Activated CD4-positive, alpha-beta memory T cell treated with anti-CD3 and anti-CD28 coated beads, Interleukin-2, amount 10 ng/mL, durations not matched to agents 7 days and 5 days (primary cell): Measurements from ENCODE around the gene SRRM2. TPM values are rescaled to one million over a fixed set of nuclear protein-coding genes. Genes with fewer than 3 reads are reported as not detected.

Experiments used
- CTCF ChIA-PET: fragments of 350-600 bp; sonication (Branson Sonifier 250); formaldehyde crosslinking; loops from one replicate; lab custom pipeline; 2021; ENCODE audit warnings: antibody characterized with exemption, inconsistent platforms; lab: Charles Lee
- POLR2A ChIA-PET: fragments of 350-600 bp; sonication (Branson Sonifier 250); formaldehyde crosslinking; loops from one replicate; lab custom pipeline; 2021; ENCODE audit warnings: antibody characterized with exemption; lab: Charles Lee
- DNase-seq: peaks from one replicate; pipeline ENCODE4 v3.0.0-alpha.2; 2020
- H3K27ac Mint-ChIP-seq: one replicate; pipeline ENCODE4 v1.8.0; 2021; ENCODE audit warnings: mild to moderate bottlenecking, mixed read lengths
- H3K27me3 Mint-ChIP-seq: one replicate; pipeline ENCODE4 v1.8.0; 2021; ENCODE audit warnings: mixed read lengths
- H3K36me3 Mint-ChIP-seq: one replicate; pipeline ENCODE4 v1.8.0; 2021; ENCODE audit warnings: low read depth, mixed read lengths
- H3K4me1 Mint-ChIP-seq: one replicate; pipeline ENCODE4 v1.8.0; 2021; ENCODE audit warnings: mixed read lengths
- H3K4me3 Mint-ChIP-seq: one replicate; pipeline ENCODE4 v1.8.0; 2021; ENCODE audit warnings: mild to moderate bottlenecking, mixed read lengths
- H3K9me3 Mint-ChIP-seq: one replicate; pipeline ENCODE4 v1.8.0; 2021; ENCODE audit warnings: mixed read lengths
- total RNA-seq, 2 experiments: library from RNA; stranded (reverse); gene quantifications; one replicate each; pipeline ENCODE4 v1.2.3, GENCODE V29; 2021

Gene SRRM2
- total RNA-seq, 2 experiments from 2014 or later: 520 to 539 TPM

DNA sequence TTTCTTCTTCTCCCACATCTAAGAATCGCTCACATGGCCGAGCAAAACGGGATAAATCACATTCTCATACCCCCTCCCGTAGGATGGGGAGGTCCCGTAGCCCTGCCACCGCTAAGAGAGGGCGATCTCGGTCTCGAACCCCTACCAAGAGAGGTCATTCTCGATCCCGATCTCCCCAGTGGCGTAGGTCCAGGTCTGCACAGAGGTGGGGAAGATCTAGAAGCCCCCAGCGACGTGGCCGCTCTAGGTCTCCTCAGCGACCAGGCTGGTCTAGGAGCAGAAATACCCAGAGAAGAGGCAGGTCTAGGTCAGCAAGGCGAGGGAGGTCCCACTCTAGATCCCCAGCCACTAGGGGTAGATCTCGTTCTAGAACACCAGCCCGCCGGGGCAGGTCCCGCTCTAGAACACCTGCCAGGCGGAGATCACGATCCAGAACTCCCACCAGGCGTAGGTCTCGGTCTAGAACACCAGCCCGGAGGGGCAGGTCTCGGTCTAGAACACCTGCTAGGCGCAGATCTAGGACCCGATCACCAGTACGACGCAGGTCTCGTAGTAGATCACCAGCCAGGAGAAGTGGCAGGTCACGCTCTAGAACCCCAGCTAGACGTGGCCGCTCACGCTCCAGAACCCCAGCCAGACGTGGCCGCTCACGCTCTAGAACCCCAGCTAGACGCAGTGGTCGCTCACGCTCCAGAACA, 9.6 kb downstream of the SRRM2 start:
- Mint-ChIP-seq H3K4me3 (no peak overlapping the region), H3K36me3 (peaks cover 100% of the 10 kb centered on the region), H3K9me3 (no peaks in the 10 kb centered on the region), H3K27me3 (no peaks in the 10 kb centered on the region), H3K27ac (no peak overlapping the region), H3K4me1 (peaks cover 20% of the 10 kb centered on the region)
- no peak for DNase-seq
- POLR2A ChIA-PET: interaction anchor here (1.8 to 4.8 kb wide), 2 partner anchors 9 to 14 kb away, joined by 9 to 30 read pairs; partner anchors contain the start of gene SRRM2
- CTCF ChIA-PET: no interaction called here

DNA sequence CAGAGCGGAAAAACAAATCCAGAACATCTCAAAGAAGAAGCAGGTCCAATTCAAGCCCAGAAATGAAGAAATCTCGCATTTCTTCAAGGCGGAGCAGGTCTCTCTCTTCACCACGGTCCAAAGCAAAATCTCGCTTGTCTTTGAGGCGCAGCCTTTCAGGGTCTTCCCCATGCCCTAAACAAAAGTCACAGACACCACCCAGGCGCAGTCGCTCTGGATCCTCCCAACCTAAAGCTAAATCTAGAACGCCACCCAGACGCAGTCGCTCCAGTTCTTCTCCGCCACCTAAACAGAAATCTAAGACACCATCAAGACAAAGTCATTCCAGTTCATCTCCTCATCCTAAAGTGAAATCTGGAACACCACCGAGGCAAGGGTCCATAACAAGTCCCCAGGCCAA, 10.3 kb downstream of the SRRM2 start:
- H3K4me3 Mint-ChIP-seq: no peak overlapping the region
- no peak overlapping the region for H3K27ac Mint-ChIP-seq
- DNase-seq: no peak
- peaks cover 99% of the 10 kb centered on the region for H3K36me3 Mint-ChIP-seq
- ChIA-PET POLR2A (interaction anchor here (1.7 to 4.8 kb wide), 3 partner anchors 10 to 15 kb away, joined by 4 to 30 read pairs (median 9); partner anchors contain the start of gene SRRM2), CTCF (no interaction called here)
- peaks cover 16% of the 10 kb centered on the region for H3K4me1 Mint-ChIP-seq
- no peaks in the 10 kb centered on the region for H3K9me3 Mint-ChIP-seq
- no peaks in the 10 kb centered on the region for H3K27me3 Mint-ChIP-seq

DNA sequence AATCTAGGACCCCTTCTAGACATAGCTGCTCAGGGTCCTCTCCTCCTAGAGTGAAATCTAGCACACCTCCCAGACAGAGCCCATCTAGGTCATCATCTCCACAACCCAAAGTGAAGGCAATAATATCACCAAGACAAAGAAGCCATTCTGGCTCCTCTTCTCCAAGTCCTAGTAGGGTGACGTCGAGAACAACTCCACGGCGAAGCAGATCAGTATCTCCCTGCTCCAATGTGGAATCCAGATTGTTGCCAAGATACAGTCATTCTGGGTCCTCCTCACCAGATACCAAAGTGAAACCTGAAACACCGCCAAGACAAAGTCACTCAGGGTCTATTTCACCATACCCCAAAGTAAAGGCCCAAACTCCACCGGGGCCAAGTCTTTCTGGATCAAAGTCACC, 10.7 kb downstream of the SRRM2 start:
- Mint-ChIP-seq H3K27ac (no peak overlapping the region), H3K36me3 (peaks cover 99% of the 10 kb centered on the region), H3K4me3 (no peak overlapping the region), H3K27me3 (no peaks in the 10 kb centered on the region), H3K4me1 (peaks cover 14% of the 10 kb centered on the region), H3K9me3 (no peaks in the 10 kb centered on the region)
- POLR2A ChIA-PET: interaction anchor here (1.7 to 4.8 kb wide), 3 partner anchors 10 to 15 kb away, joined by 4 to 30 read pairs (median 9); partner anchors contain the start of gene SRRM2
- DNase-seq: no peak
- CTCF ChIA-PET: no interaction called here

DNA sequence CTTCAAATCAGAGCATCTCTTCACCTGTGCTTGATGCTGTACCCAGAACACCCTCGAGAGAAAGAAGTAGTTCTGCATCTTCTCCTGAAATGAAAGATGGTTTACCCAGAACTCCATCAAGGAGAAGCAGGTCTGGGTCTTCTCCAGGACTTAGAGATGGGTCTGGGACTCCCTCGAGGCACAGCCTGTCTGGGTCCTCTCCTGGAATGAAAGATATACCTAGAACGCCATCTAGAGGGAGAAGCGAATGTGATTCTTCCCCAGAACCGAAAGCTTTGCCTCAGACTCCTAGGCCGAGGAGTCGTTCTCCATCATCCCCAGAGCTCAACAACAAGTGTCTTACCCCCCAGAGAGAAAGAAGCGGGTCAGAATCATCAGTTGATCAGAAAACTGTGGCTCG, 12.3 kb downstream of the SRRM2 start:
- Mint-ChIP-seq H3K36me3 (peaks cover 98% of the 10 kb centered on the region), H3K27ac (no peak overlapping the region), H3K4me1 (peaks cover 12% of the 10 kb centered on the region), H3K4me3 (no peak overlapping the region), H3K9me3 (no peaks in the 10 kb centered on the region), H3K27me3 (no peaks in the 10 kb centered on the region)
- ChIA-PET POLR2A (interaction anchor here (1.3 to 4.8 kb wide), 4 partner anchors 9 to 103 kb away, joined by 3 to 30 read pairs (median 4); partner anchors contain the start of gene SRRM2), CTCF (interaction anchor here (0.7 kb wide), 1 partner anchor 123 kb away, joined by 3 read pairs; no protein-coding TSS in a partner anchor)
- DNase-seq: no peak

DNA sequence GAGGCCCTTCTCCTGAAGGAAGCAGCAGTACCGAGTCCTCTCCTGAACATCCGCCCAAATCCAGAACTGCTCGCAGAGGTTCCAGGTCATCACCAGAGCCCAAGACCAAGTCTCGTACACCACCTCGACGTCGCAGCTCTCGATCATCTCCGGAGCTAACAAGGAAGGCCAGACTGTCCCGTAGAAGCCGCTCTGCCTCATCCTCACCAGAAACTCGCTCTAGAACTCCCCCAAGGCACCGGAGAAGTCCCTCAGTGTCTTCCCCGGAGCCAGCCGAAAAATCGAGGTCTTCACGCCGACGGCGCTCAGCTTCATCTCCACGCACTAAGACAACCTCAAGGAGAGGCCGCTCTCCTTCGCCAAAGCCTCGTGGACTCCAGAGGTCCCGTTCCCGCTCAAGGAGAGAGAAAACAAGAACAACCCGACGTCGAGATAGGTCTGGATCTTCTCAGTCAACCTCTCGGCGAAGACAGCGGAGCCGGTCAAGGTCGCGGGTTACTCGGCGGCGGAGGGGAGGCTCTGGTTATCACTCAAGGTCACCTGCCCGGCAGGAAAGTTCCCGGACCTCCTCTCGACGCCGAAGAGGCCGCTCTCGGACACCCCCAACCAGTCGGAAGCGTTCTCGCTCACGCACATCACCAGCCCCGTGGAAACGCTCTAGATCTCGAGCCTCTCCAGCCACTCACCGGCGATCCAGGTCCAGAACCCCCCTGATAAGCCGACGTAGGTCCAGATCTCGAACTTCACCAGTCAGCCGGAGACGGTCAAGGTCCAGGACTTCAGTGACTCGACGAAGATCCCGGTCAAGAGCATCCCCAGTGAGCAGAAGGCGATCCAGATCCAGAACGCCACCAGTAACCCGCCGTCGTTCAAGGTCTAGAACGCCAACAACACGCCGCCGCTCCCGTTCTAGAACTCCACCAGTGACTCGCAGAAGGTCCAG, 13.3 kb downstream of the SRRM2 start:
- CTCF ChIA-PET: no interaction called here
- DNase-seq: no peak
- Mint-ChIP-seq H3K27me3 (no peaks in the 10 kb centered on the region), H3K4me3 (no peak overlapping the region), H3K27ac (no peak overlapping the region), H3K4me1 (peaks cover 19% of the 10 kb centered on the region), H3K36me3 (peaks cover 98% of the 10 kb centered on the region), H3K9me3 (no peaks in the 10 kb centered on the region)
- POLR2A ChIA-PET: interaction anchor here (1.3 to 4.8 kb wide), 5 partner anchors 10 to 102 kb away, joined by 3 to 30 read pairs (median 19); partner anchors contain the start of genes ELOB and SRRM2

DNA sequence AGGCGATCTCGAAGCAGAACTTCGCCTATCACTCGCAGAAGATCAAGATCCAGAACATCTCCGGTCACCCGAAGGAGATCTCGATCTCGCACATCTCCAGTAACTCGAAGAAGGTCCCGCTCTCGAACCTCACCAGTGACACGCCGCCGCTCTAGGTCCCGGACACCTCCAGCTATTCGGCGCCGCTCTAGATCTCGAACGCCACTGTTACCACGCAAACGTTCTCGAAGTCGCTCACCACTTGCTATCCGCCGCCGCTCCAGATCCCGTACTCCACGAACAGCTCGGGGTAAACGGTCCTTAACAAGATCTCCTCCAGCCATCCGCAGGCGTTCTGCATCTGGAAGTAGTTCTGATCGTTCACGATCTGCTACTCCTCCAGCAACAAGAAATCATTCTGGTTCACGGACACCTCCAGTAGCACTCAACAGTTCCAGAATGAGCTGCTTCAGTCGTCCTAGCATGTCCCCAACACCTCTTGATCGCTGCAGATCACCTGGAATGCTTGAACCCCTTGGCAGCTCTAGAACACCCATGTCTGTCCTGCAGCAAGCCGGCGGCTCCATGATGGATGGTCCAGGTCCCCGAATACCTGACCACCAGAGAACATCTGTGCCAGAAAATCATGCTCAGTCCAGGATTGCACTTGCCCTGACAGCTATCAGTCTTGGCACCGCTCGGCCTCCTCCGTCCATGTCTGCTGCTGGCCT, 14.1 kb downstream of the SRRM2 start:
- POLR2A ChIA-PET: interaction anchor here (1.2 to 4.7 kb wide), 3 partner anchors 8 to 14 kb away, joined by 4 to 27 read pairs (median 19); partner anchors contain the start of genes ELOB and SRRM2
- Mint-ChIP-seq H3K27me3 (no peaks in the 10 kb centered on the region), H3K4me1 (peaks cover 16% of the 10 kb centered on the region), H3K4me3 (no peak overlapping the region), H3K36me3 (peaks cover 98% of the 10 kb centered on the region), H3K9me3 (no peaks in the 10 kb centered on the region), H3K27ac (no peak overlapping the region)
- no peak for DNase-seq
- CTCF ChIA-PET: no interaction called here

DNA sequence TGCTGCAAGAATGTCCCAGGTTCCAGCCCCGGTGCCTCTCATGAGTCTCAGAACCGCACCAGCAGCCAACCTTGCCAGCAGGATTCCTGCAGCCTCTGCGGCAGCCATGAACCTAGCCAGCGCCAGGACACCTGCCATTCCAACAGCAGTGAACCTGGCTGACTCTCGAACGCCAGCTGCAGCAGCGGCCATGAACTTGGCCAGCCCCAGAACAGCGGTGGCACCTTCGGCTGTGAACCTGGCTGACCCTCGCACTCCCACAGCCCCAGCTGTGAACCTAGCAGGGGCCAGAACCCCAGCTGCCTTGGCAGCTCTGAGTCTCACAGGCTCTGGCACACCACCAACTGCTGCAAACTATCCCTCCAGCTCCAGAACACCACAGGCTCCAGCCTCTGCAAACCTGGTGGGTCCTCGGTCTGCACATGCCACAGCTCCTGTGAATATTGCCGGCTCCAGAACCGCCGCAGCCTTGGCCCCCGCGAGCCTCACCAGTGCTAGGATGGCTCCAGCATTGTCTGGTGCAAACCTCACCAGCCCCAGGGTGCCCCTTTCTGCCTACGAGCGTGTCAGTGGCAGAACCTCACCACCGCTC, 14.8 kb downstream of the SRRM2 start:
- CTCF ChIA-PET: no interaction called here
- POLR2A ChIA-PET: interaction anchor here (1.2 to 4.7 kb wide), 3 partner anchors 8 to 14 kb away, joined by 4 to 27 read pairs (median 19); partner anchors contain the start of genes ELOB and SRRM2
- peaks cover 98% of the 10 kb centered on the region for H3K36me3 Mint-ChIP-seq

DNA sequence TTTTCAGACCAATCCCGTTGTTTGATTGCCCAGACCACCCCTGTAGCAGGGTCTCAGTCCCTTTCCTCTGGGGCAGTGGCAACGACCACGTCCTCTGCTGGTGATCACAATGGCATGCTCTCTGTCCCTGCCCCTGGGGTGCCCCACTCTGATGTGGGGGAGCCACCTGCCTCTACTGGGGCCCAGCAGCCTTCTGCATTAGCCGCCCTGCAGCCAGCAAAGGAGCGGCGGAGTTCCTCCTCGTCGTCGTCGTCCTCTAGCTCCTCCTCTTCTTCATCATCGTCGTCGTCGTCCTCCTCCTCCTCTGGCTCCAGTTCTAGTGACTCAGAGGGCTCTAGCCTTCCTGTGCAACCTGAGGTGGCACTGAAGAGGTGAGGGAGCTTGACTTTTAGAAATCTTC, 15.5 kb downstream of the SRRM2 start:
- peaks cover 96% of the 10 kb centered on the region for H3K36me3 Mint-ChIP-seq
- CTCF ChIA-PET: no interaction called here
- H3K4me1 Mint-ChIP-seq: peaks cover 18% of the 10 kb centered on the region
- DNase-seq: no peak
- H3K9me3 Mint-ChIP-seq: no peaks in the 10 kb centered on the region
- no peak overlapping the region for H3K27ac Mint-ChIP-seq
- no peaks in the 10 kb centered on the region for H3K27me3 Mint-ChIP-seq
- POLR2A ChIA-PET: interaction anchor here (1.2 to 4.7 kb wide), 3 partner anchors 9 to 15 kb away, joined by 4 to 27 read pairs (median 19); partner anchors contain the start of genes ELOB and SRRM2
- H3K4me3 Mint-ChIP-seq: no peak overlapping the region

More for the DNA sequence above, 14.8 kb downstream of the SRRM2 start:
- no peak overlapping the region for H3K4me3 Mint-ChIP-seq
- no peaks in the 10 kb centered on the region for H3K27me3 Mint-ChIP-seq
- H3K9me3 Mint-ChIP-seq: no peaks in the 10 kb centered on the region
- no peak overlapping the region for H3K27ac Mint-ChIP-seq
- H3K4me1 Mint-ChIP-seq: peaks cover 18% of the 10 kb centered on the region
- no peak for DNase-seq

DNA sequence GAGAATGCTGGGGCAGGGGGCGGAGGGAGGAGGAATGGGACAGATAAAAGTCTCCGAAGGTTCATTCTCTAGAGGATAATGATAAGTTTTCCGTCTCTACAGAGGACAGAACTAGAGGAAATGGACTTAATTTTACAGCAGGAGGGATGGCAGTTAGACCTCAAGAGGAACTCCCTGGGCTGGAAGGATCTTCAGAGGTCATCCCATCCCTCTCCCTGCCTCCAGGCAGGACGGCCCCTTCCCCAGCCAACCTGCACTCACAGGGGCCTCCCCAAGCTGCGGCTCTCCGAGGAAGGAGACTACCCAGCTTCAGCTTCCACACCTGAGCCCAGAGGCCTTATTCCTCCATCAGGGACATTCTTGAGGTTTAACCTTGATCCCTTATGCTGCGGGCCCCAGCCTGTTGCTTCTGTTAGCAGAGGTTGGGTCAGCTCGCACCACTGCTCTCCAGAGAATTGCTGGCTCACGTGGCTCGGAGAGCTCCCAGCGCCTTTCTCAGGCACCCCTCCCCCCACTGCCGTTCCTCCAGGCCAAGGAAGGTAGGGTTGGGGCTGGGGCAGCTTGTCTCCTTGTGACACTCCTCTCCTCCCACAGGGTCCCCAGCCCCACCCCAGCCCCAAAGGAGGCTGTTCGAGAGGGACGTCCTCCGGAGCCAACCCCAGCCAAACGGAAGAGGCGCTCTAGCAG, 16.1 kb downstream of the SRRM2 start:
- no peaks in the 10 kb centered on the region for H3K27me3 Mint-ChIP-seq
- no peak overlapping the region for H3K27ac Mint-ChIP-seq
- no peaks in the 10 kb centered on the region for H3K9me3 Mint-ChIP-seq
- peaks cover 18% of the 10 kb centered on the region for H3K4me1 Mint-ChIP-seq
- H3K4me3 Mint-ChIP-seq: no peak overlapping the region
- DNase-seq: no peak
- ChIA-PET CTCF (no interaction called here), POLR2A (interaction anchor here (3.8 to 4.7 kb wide), 2 partner anchors 9 to 16 kb away, joined by 19 to 27 read pairs; partner anchors contain the start of genes ELOB and SRRM2)
- peaks cover 93% of the 10 kb centered on the region for H3K36me3 Mint-ChIP-seq

DNA sequence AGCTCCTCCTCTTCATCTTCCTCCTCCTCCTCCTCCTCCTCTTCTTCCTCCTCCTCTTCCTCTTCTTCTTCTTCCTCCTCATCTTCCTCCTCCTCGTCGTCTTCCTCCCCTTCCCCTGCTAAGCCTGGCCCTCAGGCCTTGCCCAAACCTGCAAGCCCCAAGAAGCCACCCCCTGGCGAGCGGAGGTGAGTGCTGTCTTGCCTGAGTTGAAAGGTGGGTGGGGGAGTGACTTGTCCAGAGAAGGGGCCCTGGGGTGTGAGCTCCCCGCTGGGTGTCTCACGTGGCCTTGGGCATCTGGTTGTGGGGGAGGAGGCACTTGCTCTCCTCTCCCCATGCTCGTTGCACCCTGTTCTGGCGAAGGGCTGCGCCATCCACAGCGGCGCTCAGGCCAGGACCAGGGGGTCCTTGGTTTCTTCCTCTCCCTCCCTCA, 16.7 kb downstream of the SRRM2 start:
- ChIA-PET POLR2A (interaction anchor here (3.8 to 4.7 kb wide), 2 partner anchors 8 to 16 kb away, joined by 19 to 27 read pairs; partner anchors contain the start of genes ELOB and SRRM2), CTCF (no interaction called here)
- Mint-ChIP-seq H3K27me3 (no peaks in the 10 kb centered on the region), H3K4me1 (peaks cover 18% of the 10 kb centered on the region), H3K36me3 (peaks cover 87% of the 10 kb centered on the region), H3K4me3 (no peak overlapping the region), H3K9me3 (no peaks in the 10 kb centered on the region), H3K27ac (no peak overlapping the region)
- no peak for DNase-seq

DNA sequence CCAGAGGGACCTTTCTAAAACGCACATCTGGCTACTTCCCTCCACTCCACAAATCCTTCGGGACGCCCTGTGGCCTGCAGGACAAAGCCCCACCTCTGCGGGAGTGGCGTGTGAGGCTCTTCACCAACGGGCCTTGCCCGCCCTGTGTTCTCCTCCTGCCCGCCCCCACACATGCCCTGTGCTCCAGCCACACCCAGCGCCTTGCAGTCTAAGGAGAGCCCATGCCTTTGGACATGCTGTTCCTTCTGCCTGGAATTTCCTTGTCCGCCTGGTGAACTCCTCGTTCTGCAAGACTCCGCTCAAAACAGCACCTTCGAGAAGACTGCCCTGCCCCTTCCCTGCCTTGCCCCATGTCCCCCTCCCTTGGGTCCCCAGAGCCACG, 17.2 kb downstream of the SRRM2 start:
- Mint-ChIP-seq H3K9me3 (no peaks in the 10 kb centered on the region), H3K4me1 (peaks cover 18% of the 10 kb centered on the region), H3K27ac (peak overlapping the region; percentile 31), H3K36me3 (peaks cover 84% of the 10 kb centered on the region), H3K4me3 (no peak overlapping the region), H3K27me3 (no peaks in the 10 kb centered on the region)
- no peak for DNase-seq
- CTCF ChIA-PET: no interaction called here
- POLR2A ChIA-PET: interaction anchor here (3.8 to 4.7 kb wide), 2 partner anchors 8 to 17 kb away, joined by 19 to 27 read pairs; partner anchors contain the start of genes ELOB and SRRM2
